Activated gamma-delta T cell (primary cell): ENCODE data around the gene TTK.

Experiments
- DNase-seq: peaks from one replicate; lab custom pipeline; 2025; lab: John Stamatoyannopoulos, UW
- total RNA-seq, 2 donors: gene quantifications; one replicate each; lab custom pipeline; 2026; lab: John Stamatoyannopoulos, UW

TTK gene
- total RNA-seq = 1.3 to 4.1 reads per million in 2 donors

DNA sequence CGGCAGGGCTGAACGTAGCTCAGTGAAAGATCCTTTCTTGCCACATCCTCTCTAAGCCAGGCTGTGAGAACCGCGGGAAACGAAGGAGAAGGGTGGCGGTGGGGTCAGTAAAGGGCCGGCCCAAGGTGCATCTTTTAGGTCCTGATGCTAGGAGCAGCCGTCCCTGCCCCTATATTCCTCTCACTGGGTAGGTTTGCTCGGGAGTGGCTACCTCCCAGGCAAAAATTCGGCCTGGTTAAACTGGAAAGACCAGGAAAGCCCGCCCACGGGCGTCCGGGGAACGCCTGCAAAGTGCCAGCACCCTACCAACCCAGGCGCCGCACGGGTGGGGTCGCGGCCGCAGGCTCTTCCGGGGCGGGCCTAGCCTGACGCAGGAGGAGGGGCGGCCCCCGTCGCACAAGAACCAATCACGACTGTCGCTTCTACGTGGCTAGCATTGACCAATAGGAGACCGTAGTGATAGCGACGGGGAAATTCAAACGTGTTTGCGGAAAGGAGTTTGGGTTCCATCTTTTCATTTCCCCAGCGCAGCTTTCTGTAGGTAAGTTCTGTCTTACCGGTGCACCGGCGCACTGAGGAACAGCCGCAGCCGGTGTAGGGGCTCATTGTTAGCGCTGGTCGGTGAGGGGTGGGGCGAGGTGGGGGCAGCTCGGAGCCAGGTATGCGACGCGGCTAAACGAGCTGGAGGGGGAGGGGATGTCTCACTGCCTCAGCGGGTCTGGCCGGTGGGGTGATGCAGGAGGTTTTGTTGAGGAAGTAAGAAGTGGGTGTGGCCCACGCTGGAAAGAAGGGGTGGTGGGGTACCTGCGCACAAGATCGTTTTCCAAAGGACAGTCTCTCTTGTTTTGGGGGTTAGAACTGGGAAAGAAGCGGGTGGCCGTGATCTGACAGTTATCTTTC, at the start of gene TTK:
Gene TTK, plus strand, starts transcription at position 477 of the 900 bp plus-strand sequence. CDS start 1,195 bp downstream, outside the sequence.
- DNase-seq = peak; percentile 85

DNA sequence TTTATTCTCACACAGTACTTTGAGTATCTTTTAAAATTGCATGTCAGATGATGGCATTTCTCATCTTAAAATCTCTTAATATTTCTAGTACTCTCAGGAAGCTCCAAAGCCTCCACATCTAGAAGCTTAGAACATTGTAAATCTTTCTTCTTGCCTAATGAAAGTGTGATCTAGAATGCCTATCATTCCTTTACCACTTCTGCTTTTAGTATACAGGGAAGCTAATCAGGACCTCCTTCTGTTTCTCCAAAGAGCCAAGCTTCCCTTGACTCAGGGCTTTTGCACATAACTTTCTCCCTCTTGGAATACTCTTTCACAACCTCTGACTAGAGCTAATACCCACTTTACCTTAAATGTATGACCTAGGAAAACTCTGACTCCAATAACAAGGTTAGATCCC, 49.6 kb upstream of the TTK start:
- no peak for DNase-seq

DNA sequence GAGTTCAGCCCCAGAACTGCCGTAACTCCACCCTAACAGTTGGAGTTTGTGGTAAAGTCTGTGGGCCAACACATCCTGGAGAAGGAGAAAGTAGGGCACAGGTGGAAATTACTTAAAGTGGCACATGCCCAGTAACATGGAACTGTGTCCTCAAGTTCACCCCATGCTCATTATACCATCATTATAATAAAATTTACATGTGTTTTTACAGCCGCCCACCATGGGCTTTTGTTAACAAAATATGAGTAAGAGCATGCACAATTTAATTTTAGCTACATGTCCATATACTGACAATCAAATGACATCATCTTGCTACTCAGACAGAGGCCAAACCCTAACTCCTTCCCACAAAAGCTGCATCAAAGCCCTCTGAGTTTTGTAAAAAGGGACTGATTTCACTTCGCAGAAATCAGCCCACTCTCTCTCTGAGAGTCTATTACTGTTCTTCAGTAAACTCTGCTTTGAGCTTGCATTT, 39.8 kb upstream of the TTK start:
- no peak for DNase-seq

DNA sequence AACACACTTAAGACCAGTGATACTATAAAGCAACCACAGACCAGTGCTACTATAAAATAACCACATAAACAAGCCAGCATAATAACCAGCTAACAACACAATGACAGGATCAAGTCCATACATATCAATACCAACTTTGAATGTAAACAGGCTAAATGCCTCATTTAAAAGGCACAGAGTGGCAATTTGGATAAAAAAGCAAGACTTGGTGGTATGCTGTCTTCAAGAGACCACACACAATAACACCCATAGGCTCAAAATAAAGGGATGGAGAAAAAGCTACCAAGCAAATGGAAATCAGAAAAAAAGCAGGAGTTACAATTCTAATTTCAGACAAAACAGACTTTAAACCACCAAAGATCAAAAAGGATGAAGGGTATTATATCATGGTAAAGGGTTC, 37.3 kb upstream of the TTK start:
- no peak for DNase-seq

DNA sequence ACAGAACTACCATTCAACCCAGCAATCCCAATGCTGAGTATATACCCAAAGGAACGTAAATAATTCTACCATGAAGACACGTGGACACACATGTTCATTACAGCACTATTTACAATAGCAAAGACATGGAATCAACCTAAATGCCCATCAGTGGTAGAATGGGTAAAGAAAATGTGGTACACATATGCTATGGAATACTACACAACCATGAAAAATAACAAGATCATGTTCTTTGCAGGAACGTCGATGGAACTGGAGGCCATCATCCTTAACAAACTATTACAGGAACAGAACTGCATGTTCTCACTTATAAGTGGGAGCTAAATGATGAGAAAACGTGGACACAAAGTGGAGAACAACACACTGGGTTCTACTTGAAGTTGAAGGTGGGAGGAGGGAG, 34.7 kb upstream of the TTK start:
- DNase-seq = no peak

DNA sequence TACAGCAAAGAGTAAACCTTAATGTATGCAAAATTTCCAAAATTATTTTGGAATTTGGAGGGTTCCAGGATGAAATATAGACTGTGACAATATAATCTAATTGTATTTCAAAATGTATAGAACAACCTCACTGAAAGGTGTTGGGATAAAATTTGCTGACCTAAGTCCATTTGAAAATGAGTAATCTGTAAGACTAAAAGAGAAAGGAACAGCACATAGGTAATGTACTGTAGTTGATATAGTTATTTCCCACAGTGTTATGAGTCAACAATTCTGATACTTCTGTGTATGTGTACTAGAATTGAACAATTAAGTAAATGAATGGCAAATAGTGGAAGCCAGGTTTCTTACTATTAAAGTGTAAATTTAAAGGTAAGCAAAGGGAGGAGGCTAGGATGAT, 33.3 kb upstream of the TTK start:
- DNase-seq = no peak

DNA sequence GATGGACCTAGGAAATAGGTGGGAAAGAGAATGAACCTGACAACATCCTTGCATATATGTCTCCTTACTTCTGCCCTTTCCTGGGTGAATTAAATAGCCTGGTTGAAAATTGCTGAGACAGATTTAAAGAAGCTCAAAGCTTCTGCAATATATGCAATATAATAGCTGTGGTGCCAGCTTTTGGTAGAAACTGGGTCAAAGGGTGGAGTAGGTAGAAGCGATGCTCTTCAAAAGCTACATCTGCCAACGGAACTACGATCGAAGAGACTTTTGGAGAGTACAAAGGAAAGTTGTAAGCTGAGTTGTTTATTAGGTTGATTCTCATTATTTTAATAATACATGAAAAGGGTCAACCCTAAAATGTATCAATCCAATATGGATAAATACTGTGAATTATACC, 22.8 kb upstream of the TTK start:
- DNase-seq = no peak

DNA sequence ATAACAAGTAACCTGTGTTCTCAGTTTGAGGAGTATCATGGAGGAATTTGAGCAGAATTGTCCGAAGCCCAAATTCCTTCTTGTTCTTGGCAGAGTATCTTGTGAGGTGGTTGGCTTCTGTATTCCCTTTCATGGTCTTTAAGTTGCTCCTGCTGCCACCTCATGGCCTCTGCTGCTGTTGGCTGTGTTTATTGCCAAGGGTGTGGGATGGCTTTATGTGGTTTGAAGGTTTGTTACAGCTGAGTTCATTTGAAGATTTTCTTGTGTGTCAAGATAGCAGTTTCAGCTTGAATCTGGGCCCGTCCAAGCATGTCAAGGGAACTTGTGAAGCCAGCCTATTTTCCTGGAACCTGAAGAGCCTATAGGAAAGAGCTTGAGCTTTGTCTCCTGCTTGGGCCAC, 20.2 kb upstream of the TTK start:
- DNase-seq = no peak

DNA sequence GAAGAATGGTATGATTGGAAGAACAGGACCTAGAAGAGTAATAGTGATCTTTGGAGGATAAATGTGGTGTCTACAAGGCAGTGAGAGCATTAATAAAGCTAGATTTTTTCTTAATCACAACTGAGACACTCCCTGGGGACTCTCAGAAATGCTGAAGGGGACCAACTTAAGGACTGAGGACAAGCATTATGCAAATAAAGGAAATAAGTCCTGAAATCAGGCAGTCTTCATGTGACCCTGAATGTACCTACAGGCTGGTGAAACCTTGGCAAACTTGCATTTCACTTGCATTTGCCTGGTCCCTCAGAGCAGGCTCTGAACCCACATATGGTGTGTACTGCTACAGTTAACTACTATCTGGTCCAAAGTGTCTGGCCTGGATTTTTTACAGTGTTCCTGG, 19.3 kb upstream of the TTK start:
- DNase-seq = no peak

DNA sequence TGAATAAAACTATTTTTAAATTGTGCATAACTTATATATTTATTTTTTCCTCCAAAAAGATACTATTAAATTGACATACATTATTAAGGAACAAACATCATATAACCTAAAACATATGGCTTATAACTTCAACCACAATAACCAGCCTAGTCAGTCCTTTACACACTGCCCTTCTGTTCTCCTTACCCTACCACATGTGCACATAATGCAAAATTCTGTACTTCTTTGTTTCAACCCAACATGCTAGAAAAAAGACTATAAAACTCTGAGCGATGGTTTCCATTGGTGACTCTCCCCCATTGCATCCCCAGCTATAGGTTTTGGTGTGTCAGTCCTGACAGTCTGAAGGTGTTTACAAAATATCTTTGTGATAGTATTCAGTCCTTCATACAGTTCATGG, 14.8 kb upstream of the TTK start:
- no peak for DNase-seq

DNA sequence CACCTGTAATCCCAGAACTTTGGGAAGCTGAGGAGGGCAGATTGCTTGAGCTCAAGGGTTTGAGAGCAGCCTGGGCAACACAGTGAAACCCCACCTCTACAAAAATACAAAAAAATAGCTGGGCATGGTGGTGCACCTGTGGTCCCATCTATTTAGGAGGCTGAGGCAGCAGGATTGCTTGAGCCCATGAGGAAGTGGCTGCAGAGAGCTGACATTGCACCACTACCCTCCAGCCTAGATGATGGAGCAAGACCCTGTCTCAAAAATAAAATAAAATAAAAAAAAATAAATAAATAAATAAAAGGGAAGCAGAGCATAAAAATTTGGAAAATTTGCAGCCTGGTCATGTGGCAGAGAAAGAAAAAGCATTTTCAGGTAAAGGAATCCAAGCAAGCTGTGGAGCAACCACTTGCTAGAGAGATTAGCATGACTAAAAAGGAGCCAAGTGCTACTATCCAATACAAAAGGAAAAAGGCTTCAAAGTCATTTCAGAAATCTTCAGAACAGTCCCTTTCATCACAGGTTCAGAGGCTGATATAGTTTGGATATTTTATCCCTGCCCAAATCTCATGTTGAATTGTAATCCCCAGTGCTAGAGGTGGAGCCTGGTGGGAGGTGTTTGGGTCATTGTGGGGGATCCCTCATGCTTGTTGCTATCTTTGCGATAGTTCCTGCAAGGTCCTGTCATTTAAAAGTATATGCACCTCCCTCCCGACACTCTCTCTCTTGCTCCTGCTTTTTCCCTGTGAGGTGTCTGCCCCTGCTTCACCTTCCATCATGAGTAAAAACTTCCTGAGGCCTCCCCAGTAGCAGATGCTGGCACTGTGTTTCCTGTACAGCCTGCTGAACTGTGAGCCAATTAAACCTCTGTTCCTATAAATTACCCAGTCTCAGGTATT, 11.2 kb upstream of the TTK start:
- DNase-seq = no peak

DNA sequence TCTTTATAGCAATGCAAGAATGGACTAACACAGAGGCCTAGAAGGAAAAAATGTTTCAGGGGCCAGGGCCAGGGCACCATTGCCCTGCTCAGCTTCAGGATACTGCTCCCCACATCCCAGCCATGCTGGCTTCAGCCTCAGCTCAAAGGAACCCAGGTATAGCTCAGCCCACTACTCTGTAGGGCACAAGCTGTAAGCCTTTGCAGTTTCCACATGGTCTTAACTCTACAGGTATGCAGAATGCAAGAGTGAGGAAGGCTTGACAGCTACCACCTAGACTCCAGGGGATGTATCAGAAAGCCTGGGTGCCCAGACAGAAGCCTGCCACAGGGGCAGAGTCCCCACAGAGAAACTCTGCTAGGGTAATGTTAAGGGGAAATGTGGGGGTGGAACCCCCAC, 10.5 kb upstream of the TTK start:
- DNase-seq = no peak

DNA sequence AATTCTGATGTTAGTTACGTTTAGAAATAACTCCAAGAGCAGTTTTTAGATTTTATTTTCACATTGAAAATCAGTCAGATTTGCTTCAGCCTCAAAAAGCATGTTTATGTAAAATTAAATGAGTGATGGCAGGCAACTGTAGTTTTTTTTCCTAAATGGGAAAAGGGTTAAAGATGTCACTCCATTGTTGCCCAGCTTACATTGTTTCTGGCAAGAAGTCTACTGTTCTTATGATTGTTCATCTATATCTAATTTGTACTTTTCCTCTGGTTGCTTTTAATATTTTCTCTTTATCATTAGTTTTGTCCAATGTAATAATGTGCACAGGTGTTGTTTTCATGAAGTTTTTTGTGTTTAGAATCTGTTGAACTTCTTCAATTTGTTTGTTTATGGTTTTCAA, 6.7 kb upstream of the TTK start:
- DNase-seq = no peak

DNA sequence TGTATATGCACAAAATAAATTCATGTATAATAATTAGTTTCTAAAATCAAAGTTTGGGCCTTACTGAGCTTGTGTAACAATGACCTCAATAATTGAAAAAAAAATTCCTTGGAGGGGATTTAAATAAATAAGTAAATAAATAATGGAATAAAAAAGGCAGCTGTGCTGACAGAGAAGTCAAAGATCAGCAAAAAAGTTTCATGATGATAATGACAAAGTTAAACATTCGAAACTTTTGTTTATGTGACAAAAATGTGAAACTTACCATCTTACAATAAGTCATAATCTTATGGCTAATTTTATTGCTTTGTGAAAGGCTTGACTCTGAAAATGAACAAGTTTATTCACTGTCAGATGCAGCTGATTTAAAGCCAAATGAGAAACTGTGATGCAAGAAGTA, 3.1 kb upstream of the TTK start:
- DNase-seq = no peak

DNA sequence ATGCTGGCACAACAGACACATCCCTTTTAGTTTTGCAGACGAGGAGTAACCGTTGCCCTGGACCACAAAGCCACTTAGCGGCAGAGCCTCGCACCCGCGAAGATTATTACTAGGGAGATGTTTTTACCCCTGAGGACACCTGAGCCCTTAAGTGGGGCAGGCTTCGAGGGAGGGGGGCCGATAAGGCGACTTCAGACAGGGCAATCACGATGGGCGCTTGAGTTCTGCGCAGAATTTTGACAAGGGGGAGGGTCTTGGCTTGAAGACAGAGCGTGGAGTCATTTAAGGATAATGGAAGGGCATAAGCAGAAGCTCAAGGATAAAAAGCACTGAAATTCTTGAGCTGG, 650 bp upstream of the TTK start:
- DNase-seq = peak; percentile 12

DNA sequence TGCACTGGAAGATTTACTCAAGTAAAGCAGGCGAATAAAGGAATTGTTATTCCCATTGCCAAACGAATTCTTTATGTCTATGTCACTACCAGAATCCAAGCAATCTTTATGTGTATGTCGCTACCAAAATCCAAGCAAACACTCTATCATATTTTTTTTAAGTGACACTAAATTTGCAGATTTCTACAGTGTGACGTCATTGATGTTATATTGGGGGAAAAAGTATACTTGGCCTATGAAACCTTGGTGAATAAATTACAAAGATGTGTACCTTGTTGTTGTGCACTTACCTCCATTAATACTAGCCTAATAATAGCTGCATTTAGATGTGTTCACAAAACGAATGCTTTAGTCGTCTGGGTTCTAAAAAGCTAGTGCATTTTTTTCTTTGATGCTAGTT, 957 bp downstream of the TTK start:
- DNase-seq = no peak

DNA sequence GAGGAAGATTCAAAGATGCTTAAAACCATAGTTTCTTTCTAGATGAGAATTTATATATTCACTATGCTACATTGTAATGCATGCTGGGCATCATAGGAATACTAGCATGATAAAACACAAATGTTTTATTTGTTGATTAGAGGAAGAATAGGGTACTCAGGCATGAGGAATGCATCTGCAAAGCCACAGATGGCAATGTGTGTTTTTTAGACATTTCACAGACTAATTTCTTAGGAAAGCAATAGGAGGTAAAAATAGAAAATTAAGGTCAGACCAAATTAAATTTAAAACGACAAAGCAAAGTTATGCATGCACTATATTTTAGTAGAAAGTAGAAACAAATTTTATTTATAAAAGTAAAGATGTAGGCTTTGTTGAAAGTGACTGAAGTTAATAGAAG, 2.1 kb downstream of the TTK start:
- no peak for DNase-seq

DNA sequence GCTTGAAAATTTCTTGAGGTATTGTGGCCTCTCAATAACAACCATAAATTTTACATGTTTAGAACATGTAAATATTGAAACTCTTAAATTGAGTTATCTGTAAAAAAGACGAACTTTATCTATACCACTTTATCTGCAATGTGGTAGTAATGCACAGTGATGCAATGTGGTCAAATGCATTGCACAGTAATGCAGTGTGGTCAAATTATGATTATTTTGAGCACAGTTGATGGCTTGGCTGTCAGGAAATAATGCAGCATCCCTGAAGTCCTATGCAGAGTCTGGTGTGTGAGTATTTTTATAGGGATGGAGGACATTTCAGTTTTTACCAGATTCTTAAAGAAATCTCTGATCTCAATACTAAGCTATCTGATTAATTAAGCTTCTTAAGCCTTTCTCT, 5.1 kb downstream of the TTK start:
- DNase-seq = no peak

DNA sequence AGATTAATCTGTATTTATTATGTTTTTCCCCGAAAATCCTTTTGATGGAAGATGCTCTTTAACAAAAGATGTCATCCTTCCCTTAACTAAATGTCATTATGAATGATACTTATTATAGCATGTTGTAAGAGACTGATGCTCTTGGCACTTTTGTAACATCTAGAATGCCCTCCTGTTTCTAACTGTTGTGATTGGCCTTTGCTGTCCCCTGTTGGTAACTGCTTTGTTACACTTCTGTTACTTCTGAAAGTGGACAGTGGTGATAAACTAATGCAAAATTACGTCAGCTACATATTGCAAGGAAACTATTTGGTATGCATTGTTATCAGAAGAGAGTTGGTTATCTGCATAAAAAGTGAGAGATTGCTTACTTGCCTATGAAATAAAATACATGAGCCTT, 5.8 kb downstream of the TTK start:
- DNase-seq = no peak

DNA sequence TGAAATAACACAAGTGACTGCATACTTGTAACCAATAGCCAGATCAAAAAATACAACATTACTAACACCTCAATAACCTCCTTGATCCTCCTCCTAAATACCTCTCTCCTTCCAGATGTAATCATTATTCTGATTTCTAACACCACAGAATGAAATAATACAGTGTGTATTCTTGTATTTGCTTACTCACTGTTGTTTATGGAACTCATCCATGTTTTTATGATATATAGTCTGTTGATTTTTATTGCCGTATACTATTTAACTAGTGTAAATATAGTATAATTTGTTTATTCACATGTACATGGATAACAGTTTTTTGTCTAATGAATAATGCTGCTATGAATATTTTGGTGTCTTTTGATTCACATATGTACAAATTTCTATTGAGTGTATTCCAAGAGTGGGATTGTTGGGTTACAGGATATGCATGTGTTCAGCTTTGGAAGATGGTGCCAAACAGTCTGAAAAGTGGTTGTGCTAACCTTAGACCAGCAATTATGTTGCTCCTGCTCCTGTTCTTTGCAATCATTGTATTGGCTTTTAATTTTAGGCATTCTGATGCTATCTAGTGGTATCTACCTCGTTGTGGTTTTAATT, 11.5 kb downstream of the TTK start:
- no peak for DNase-seq

DNA sequence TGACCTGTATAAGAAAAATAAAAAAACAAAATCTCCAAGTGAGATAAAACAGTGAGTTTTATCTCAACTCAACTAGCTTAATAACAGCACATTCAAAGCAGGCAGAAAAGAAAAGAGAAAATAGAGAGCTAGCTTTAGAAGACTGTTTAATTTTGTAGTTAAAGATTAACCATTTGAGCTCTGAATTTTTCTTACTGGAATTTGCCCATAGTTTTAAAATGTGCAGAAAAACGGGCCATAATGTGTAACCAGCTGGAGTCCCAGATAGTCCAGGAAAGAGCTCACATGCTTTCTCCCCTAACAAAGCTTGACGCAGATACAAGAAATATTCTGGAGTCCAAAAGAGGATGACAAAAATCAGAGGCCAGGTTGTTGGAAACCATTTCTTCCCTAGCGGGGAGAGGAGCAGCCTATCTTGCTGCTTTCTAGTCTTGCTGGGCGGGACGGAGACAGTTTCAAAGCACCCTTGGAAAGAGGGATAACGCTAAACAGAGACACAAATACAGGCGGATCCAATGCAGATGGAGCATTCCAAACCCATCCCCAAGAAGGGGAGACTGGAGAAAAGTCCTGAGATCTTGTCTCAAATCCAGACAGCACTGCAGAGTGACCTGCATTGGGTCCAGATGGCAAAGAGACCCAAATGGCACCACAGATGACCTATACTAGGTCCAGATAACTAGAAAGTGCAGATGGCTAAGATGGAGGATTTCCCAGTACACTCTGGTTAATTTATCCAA, 16.1 kb downstream of the TTK start:
- no peak for DNase-seq

DNA sequence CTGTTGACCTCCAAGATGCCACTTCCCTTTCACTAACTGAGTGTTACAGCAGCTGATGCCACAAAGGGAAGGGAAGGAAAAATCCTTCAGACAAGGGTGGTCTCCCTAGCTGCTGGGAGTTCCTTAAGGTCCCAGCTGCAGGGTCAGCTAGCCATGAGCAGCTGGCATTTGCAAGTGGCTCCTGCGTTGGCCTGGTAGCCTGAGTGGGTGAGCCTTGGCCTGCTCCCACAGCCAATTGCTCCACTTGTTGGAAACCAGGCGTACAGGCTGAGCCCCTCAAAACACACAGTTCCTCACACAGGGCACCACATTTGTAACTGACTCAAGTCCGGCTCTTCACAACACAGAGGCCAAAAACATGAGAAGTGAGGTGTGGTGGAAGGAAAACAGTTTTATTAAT, 16.7 kb downstream of the TTK start:
- no peak for DNase-seq
